ENCODE results near the gene ZNF662.
"Not testable (repeated sequence)": the region's sequence is repeated elsewhere in the genome, so short reads cannot be mapped to it uniquely, and the experiment has no call there.

ZNF662 gene

DNA sequence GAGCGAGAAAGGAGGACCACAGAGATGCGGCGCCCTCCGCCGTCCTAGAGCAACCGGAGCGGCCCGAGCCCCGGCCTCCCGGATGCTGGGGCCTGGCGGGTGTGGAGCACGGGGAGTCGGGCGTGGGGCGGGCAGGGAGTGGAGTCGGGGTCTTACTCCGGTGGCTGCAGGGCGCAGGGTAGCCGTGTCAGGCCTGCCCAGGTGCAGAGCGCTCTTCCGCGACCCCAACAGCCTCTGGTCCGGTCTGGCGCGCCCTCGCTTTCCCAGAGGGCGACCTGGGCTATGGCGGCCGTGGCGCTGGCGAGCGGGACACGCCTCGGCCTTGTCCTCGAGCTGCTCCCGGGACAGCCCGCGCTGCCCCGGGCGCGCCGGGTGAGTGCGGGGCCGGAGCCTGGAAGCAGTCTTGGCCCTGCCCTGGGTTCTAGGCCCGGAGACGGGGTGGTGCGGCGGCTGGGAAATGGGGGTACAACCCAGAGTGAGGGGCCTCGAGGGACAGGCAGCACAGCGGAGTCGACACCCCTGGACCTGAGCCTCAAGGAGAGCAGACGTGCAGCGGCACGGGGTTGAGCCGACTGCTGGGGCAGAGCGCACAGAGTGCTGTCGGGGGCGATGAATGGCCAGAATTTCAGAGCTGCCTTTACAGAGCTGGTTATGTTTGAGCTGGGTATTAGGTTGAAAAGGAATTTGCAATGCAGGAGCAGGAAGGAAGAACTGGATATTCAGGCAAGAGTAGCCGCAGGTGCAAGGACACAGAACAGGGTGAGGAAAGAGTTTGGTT lies at the start of gene ZNF662:
ZNF662 (plus strand) TSS at position 73 of the 778 bp plus-strand sequence. CDS start 1,973 bp downstream, outside the sequence.
- no peak for DNase-seq (ENCODE audit: low spot score)

DNA sequence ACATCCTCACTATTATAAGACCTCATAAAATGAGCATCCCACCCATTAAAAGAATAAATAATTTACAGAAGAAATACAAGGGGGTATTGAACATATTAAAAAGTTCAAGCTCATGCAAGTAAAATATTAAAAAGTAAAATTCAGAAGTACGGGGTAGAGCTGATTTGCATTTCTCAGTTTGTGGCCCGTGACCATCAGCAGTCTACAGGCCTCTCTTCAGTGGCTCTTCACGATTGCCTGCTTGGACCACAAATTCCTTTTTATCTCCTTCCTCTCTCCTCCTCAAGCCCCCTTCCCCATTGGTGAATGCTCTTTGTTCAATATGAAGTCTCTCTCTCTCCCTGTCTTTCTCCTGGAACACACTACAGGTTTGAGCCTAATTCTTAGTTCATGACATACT lies 49.4 kb upstream of the ZNF662 start:
- DNase-seq (ENCODE audit: low spot score) = no peak

DNA sequence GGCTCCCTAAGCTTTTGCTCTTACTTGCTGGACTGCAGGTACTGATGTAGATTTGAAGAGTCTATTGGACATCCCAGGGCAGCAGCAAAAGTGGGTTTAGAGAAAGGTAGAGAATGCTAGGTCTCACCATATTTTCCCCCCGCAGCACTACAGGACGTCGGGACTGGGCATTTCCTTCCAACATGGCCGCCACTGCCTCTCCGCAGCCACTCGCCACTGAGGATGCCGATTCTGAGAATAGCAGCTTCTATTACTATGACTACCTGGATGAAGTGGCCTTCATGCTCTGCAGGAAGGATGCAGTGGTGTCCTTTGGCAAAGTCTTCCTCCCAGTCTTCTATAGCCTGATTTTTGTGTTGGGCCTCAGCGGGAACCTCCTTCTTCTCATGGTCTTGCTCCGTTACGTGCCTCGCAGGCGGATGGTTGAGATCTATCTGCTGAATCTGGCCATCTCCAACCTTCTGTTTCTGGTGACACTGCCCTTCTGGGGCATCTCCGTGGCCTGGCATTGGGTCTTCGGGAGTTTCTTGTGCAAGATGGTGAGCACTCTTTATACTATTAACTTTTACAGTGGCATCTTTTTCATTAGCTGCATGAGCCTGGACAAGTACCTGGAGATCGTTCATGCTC lies 41.5 kb upstream of the ZNF662 start:
- DNase-seq (ENCODE audit: low spot score) = no peak

DNA sequence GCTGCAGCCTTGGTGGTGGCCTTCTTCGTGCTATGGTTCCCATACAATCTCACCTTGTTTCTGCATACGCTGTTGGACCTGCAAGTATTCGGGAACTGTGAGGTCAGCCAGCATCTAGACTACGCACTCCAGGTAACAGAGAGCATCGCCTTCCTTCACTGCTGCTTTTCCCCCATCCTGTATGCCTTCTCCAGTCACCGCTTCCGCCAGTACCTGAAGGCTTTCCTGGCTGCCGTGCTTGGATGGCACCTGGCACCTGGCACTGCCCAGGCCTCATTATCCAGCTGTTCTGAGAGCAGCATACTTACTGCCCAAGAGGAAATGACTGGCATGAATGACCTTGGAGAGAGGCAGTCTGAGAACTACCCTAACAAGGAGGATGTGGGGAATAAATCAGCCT lies 40.7 kb upstream of the ZNF662 start:
- no peak for DNase-seq (ENCODE audit: low spot score)

DNA sequence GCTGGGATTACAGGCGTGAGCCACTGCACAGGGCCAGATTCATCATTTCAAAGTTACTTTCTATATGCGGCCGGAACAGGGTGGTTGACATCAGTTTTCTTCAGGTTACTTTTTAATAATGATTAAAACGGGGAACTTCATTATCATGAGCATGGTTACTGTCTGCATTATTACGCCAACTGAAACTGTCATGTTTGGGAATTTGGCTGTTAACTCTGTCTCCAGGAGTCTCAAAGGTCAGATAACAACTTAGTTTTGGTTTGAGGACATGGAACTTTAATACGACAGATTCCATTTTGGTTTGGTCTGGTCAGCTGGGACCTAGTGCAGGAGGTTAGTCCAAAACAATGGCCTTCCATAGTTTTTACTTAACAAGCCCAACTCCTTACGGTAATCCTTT lies 38.8 kb upstream of the ZNF662 start:
- DNase-seq (ENCODE audit: low spot score) = no peak

DNA sequence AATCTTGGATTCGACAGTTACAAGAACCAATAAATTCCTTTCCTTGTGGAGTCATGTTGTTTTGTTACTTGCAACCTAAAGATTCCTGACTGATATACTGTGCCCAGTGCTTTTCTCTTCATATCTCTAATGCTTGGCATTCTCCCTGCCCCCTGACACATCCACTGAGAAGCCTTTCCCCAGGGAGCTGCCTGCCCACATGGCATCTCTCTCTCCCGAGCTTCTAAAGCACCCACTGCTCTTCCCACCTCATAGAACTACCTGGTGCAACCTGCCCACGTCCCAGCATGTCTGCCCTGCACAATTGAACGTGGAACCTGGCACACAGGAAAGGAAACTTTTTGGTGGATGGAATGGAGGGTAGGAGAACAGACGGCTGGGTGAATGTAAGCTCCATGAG lies 37.1 kb upstream of the ZNF662 start:
- DNase-seq (ENCODE audit: low spot score) = no peak

DNA sequence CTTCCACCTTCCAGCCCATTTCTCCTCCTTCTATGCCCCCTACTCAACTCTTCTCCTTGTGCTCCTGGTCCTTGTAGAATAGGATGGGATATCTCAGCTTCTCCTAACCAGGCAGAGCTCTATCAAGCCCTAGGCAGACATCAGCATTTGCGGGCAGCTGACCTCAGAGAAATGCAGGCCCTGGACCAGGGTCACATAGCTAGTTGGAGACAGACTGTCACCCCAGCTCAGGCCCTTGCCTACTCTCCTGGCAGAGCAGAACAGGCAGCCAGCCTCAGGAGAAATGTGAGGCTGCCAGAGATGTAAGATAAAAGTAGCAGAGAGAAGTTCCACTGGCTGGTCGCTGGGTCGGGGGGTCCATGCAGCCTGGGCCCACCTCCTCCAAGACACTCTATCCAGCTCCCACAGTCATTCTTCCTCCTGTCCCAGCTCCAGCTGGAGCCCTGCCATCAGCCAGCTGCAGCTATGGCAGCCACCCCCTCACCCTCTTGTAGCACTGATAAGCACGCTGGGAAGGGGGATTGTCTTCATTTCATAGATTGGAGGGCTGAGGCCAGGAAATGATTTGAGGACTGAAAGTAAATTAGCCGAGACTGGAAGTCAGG lies 34.2 kb upstream of the ZNF662 start:
- peak; percentile 19 for DNase-seq (ENCODE audit: low spot score)

DNA sequence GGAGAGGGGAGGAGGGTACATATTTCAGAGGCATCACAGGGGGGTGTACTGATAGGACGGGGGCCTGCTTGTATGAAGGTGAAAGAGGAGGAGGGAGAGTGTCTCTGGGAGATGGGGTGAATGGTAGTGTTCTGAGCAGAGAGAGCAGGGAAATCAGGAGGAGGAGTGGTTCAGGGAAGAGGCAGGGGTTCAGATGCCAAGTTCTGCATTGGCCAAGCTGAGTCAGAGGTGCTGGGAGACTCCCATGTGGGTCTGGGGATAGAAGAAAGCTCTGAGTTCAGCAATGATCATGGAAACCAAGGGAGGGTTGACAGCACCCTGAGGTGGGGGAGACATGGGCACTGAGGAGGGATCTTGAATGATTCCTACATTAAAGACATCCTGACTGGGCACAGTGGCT lies 33.2 kb upstream of the ZNF662 start:
- no peak for DNase-seq (ENCODE audit: low spot score)

DNA sequence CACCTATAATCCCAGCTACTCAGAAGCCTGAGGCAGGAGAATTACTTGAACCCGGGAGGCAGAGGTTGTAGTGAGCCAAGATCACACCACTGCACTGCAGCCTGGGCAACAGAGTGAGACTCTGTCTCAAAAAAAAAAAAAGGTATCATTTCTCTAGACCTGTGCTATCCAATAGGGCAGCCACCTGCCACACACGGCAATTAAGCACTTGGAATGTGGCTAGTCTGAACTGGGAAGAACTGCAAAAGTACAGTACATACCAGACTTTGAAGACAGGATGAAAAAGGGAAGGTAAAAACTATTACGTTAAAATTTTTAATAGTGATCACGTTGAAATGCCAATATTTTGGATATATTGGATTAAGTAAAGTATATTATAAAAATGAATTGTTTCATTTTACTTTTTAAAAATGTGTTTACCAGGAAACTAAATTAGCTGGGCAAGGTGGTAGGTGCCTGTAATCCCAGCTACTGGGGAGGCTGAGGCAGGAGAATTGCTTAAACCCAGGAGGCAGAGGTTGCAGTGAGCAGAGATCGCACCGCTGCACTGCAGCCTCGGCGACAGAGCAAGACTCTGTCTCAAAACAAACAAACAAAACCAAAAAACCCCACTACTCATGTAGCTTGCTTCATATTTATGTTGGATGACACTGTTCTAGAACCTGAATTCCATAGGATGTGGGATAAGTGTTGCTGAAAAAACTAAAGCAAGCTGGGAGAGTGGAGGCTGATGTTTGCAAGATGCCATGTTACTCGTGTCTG lies 32.5 kb upstream of the ZNF662 start:
- DNase-seq (ENCODE audit: low spot score) = no peak

DNA sequence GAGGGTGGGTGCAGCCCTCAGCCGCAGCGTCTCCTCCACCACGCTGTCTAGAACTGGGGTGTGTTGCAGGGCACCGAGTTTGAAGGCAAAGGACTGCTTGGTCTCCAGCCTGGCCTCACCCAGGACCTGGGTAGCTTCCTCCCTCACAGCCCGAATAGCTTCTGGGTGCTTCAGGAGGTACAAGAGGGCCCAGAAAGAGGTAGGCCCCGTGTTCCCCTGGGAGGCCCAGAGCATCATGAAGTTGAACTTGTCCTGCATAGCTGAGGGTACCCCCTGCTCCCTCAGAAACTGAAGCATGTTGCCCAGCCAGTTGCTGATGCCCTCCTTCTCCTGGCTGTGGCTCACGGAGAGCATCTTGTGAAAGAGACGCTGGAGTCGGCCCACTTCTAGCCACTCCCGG lies 31.2 kb upstream of the ZNF662 start:
- DNase-seq (ENCODE audit: low spot score) = no peak

DNA sequence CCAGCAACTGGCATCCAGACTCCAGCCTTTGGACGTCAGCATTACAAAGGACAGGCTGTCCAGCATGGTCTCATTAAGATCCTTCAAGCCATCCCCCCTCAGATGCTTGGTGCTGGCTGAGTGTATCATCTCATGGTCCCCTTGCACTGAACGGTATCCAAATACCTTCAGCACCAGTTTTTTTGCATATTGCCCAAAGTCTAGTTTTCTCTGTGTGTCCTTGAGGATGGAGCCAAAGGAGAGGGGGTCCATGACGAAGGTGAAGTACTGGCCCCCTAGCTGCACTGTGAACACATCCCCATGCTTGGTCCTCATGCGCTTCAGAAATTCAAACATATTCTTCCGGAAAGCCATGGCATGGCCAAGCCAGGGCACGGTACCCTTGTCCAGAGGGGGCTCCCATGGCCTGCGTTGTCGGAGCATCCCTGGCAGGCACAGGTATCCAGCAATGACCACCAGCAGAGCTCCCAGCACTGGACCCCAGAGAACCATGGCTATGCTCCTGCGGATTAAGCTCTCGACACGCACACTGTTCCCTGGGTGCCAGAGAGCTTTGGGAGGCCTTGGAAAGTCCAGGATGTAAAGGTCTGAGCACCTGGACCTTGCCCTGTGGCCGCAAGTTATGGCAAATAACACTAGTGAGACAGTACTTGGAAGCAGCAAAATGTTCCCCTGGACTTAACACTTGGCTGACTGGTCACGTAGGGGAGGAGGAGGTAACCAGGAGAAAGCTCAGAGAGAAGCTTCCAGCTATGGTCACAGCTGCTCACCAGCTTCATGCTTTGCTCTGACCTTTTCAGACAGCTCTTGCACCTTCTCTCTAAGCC lies 30.4 kb upstream of the ZNF662 start, which contains the start of gene CYP8B1:
CYP8B1 (minus strand) TSS at position 555 of the 827 bp plus-strand sequence; CDS start at position 492, 63 bp downstream.
- no peak for DNase-seq (ENCODE audit: low spot score)

DNA sequence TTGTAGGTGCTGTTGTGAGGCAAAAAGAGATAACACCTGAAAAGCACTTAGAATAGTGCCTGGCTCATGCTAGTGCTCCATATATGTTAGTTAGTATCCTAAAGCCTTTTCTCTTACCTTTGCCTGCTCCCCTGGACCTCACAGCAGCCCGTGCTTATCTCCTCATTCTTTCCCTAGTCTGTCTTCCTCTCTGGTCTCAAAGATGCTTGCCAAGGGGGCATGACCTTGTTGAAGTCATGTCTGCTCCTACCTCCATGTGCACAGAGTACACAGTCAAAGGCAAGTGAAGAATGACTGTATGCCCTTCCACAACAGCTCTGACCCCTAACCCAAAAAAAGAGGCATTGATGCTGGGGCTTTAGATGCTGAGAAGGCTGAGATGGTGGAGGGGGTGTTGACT lies 29.5 kb upstream of the ZNF662 start:
- DNase-seq (ENCODE audit: low spot score) = no peak

DNA sequence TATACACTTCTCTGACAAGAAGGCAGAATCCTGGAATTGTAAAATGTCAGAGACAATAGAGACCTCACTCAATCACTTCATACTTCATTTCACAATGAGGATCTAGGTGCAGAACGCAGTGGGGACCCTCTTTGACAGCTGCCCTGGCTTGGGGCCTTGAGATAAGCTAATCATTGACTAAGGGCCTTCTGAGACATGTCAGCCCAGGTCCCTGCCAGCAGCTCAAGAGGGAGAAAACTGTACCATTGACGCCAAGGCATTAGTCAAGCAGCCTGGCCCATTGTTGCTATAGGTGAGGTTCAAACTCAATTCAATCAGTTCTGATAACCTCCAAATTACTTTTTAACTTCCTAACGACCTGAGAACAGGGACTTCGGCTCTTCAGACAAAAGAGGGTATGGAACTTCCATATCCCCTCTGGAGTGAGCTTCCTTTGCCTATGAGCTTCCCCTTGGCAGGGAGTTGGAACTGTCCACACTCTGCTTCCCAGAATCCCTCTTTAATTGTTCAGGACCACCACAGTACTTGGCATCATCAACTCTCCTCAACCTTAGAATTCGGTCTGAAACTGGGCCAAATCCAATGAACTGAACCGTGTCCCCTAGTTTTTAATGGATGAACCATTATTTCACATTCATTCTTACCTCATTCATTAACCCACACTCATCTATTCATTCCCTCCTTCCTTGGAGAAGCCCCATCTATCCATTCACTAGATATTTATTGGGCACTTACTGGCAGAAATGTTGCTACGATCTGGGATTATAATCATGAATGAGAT lies 28.8 kb upstream of the ZNF662 start:
- DNase-seq (ENCODE audit: low spot score) = no peak

DNA sequence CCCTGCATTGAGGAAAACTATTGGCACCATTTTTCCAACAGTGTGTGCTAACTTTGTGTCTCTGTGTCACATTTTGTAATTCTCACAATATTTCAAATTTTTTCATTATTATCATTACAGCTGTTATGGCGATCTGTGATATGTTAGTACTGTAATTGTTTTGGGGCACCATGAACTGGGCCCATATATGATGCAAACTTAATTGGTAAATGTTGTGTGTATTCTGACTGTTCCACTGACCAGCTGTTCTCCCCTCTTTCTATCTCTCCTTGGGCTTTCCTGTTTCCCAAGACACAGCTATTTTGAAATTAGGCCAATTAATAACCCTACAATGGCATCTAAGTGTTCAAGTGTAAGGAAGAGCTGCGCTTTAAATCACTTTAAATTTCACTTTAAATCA lies 28.1 kb upstream of the ZNF662 start:
- DNase-seq (ENCODE audit: low spot score) = no peak

DNA sequence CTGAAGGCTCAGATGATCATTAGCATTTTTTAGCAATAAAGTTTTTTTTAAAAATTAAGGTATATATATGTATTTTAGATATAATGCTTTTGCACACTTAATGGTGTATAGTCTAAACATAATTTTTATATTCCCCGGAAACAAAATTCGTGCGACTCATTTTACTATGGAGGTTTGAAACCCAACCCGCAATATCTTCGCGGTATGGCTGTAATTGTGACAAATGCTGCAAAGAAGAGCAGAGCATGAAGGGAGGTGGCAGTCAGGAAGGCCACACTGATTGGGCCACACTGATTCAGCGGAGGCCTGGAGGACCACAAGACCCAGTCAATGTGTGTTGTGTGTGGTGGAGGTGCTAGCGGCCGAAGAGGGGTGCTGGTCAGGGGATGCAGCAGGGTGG lies 25.8 kb upstream of the ZNF662 start:
- no peak for DNase-seq (ENCODE audit: low spot score)

DNA sequence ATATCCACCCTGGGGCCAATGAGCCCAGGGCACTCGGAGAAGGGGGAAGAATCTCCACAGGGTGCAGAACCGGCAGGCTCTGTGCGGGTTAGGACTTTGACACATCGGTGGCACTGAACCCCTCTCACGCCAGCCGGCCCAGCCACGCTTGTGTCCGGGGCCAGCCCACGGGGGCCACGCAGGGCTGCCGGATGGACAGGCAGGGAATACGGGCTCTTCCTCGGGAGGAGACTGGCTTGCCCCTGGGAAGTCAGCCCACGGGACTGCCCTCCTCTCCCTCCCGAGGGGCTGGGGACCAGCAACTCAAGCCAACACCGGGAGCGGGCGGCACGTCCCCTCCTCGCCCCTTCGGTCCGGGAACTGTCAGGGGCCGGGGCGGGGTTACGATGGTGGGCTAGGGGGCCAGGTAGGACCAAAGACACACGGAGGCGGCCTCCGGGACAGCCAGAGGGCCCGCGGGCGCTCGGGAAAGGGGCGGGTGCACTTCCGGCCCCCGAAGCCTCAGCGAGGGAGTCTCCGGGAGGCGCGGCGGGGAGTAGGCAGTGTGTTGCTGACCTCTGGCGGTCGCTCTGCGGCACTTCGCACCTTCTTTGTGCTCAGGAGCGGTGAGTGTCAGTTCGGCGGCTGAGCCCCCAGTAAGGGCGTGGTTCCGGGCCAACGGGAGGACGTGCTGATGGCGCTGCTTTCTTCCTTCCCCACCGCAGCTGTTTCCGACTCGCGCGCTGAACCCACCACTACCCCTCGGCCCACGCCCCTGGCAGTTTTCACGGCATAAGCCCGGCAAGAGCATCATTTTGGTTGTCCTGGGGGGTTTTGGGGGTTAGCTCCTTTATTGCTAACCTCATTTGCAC lies 25.1 kb upstream of the ZNF662 start:
- DNase-seq (ENCODE audit: low spot score) = peak; percentile 87

DNA sequence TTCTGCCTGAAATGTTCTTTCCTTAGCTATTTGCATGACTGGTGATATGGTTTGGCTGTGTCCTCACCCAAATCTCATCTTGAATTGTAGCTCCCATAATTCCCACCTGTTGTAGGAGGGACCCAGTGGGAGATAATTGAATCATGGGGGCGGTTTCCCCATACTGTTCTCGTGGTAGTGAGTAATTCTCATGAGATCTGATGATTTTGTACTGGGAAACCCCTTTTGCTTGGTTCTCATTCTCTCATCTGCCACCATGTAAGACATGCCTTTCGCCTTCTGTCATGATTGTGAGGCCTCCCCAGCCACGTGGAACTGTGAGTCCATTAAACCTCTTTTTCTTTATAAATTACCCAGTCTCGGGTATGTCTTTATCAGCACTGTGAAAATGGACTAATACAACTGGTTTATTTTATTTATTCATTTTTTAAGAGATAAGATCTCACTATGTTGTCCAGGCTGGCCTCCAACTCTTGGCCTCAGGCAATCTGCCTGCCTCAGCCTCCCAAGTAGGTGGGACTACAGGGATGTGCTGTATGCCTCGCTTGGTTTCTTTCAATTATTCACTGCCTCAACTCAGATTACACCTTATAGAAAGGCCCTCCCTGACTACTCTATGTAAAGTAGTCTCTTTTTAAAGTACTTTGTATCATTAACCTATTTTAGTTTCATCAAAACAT lies 22.6 kb upstream of the ZNF662 start:
- not testable (repeated sequence) for DNase-seq (ENCODE audit: low spot score)

DNA sequence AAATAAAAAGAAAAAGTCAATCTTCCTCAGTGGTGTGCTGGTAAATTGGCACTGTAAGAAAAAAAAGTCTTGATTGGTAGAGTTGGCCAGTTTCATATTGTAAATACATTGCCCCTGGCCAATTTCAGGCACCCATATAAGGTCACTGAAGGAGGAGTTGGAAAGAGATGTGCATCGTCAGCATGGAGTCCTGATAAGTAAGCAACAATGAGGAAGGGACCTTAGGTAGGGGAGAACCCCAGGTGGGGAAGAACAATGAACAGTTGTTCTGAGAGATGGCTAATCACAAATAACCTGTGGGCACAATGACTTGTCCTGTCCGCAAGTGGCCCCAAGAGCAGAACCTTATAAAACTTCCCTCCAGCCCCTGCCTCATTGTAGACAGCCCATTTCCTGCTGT lies 21.6 kb upstream of the ZNF662 start:
- DNase-seq (ENCODE audit: low spot score) = no peak

DNA sequence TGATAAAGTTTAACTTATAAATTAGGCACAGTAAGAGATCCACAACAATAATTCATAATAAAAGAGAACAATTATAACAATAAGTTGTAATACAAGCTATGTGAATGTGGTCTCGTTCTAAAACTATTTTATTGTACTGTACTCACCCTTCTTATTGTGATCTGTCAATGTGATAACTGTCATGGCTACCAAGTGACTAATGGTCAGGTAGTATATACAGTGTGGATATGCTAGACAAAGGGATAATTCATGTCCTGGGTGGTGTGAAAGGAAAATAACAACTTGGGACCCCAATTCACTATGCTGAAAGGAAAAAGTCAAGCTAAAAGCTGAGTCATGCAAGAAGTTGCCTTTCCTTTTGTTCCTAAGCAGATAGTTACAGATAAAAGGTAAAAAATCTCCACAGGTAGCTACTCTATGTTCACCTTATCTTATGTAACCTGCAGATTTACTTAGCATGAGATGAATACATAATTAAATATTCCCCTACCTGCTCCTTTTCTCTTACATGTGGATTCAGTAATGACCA lies 19.6 kb upstream of the ZNF662 start:
- no peak for DNase-seq (ENCODE audit: low spot score)
